Measurements from ENCODE around the gene OR1F1.

- no peak for TF ChIP-seq CTCF (IDR thresholded peaks at IDR 0.05)
- TF ChIP-seq MAX (IDR thresholded peaks at IDR 0.05; ENCODE audit: low read depth): no peak
Measured at GRCh38 chr16:3241761-3242160, 53.8 kb downstream of the OR1F1 start.
